NAMALWA (cell line): Measurements from ENCODE around the gene ZNF598.
A peak's percentile ranks its signal among the peaks of the same experiment; 100 is the strongest.

Experiments used
- DNase-seq: peaks from one replicate; pipeline ENCODE4 v3.0.0-alpha.2; 2015; ENCODE audit warnings: low spot score

ZNF598 gene

GRCh38 chr16:1990351-1991134 is 19.1 kb downstream of the ZNF598 start:
- DNase-seq, result no peak

GRCh38 chr16:1990101-1990350 is 19.6 kb downstream of the ZNF598 start:
- DNase-seq, result no peak

- no peak for DNase-seq
Measured at GRCh38 chr16:1989209-1990100, 20.2 kb downstream of the ZNF598 start, which contains the start of gene SYNGR3. SYNGR3 (plus strand) TSS chr16:1989970; CDS start chr16:1990103, 133 bp downstream.

- no peak for DNase-seq
Measured at GRCh38 chr16:1987198-1987597, 22.4 kb downstream of the ZNF598 start.

GRCh38 chr16:1985466-1986150 is 24.0 kb downstream of the ZNF598 start:
- DNase-seq, result no peak

GRCh38 chr16:1984347-1985225 is 25.0 kb downstream of the ZNF598 start:
- no peak for DNase-seq

- DNase-seq, result peak; percentile 83
Measured at GRCh38 chr16:1983544-1984346, 25.9 kb downstream of the ZNF598 start, which contains the start of gene GFER. GFER (plus strand) TSS chr16:1984193; CDS start chr16:1984219, 26 bp downstream.

- DNase-seq, result no peak
Measured at GRCh38 chr16:1982991-1983543, 26.6 kb downstream of the ZNF598 start.

- DNase-seq, result no peak
Measured at GRCh38 chr16:1982013-1982433, 27.6 kb downstream of the ZNF598 start.

GRCh38 chr16:1981398-1981836 is 28.2 kb downstream of the ZNF598 start, which contains the start of gene NOXO1:
NOXO1 (minus strand) TSS chr16:1981469; CDS start chr16:1981179, 290 bp downstream.
- peak; percentile 52 for DNase-seq

- DNase-seq, result no peak
Measured at GRCh38 chr16:1980770-1981087, 28.9 kb downstream of the ZNF598 start.

- no peak for DNase-seq
Measured at GRCh38 chr16:1980030-1980769, 29.4 kb downstream of the ZNF598 start.

GRCh38 chr16:1979271-1980029 is 30.2 kb downstream of the ZNF598 start:
- DNase-seq, result no peak

GRCh38 chr16:1978476-1979120 is 31.0 kb downstream of the ZNF598 start:
- no peak for DNase-seq

- DNase-seq, result no peak
Measured at GRCh38 chr16:1977875-1978268, 31.7 kb downstream of the ZNF598 start.

GRCh38 chr16:1976951-1977874 is 32.4 kb downstream of the ZNF598 start:
- no peak for DNase-seq

- no peak for DNase-seq
Measured at GRCh38 chr16:1976216-1976520, 33.5 kb downstream of the ZNF598 start.
